RPMI7951 (cell line): Measurements from ENCODE around the gene TBC1D28. TPM values are rescaled to one million over a fixed set of nuclear protein-coding genes. Genes with fewer than 3 reads are reported as not detected.
"Not testable (repeated sequence)": the region's sequence is repeated elsewhere in the genome, so short reads cannot be mapped to it uniquely, and the experiment has no call there.

Source experiments
- DNase-seq: peaks from one replicate; pipeline ENCODE4 v3.0.0-alpha.2; 2012; ENCODE audit warnings: low read depth
- total RNA-seq: library from RNA; depleted of rRNA; stranded (reverse); fragments of >200 nt; shearing (Covaris generic); gene quantifications from 2 replicates; pipeline ENCODE4 v1.2.3, GENCODE V29; 2014; rRNA removed

The TBC1D28 gene
- total RNA-seq, 1 experiment from 2014 or later: not detected

GRCh38 chr17:18617613-18618012 is 26.6 kb downstream of the TBC1D28 start:
- not testable (repeated sequence) for DNase-seq

GRCh38 chr17:18613016-18613415 is 31.2 kb downstream of the TBC1D28 start:
- DNase-seq: not testable (repeated sequence)

DNA sequence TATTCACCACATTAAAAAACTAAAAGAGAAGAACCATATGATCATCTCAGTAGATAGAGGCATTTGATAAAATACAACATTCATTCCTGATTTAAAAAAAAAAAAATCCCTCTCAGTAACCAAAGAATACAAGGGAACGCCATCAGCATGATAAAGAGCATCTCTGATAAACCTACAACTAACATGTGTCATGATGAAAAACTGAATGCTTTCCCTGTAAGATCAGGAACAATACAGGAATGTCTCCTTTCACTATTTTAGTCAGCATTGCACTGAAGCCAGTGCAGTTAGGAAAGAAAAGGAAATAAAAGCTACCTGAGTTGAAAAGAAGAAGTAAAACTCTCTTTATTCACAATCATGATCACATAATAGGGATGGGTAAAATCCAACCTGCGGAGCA is 51.1 kb downstream of the TBC1D28 start:
- DNase-seq: not testable (repeated sequence)

Other genes with a start within 250 kb of the TBC1D28 start
- not detected in 2 replicates for gene LGALS9C, start 167.6 kb downstream of the TBC1D28 start, total RNA-seq
- gene FOXO3B, start 37.9 kb upstream of the TBC1D28 start, total RNA-seq: 0.98 and 1.6 TPM in 2 replicates
- under 0.01 TPM in 1 of 2 replicates, not detected in the other for gene FBXW10, start 99.7 kb upstream of the TBC1D28 start, total RNA-seq
- gene TVP23B, start 136.8 kb upstream of the TBC1D28 start, total RNA-seq: 57.4 and 58.6 TPM in 2 replicates
- 26.6 and 31.7 TPM in 2 replicates for gene PRPSAP2, start 213.7 kb upstream of the TBC1D28 start, total RNA-seq